A204.1 (cell line): Measurements from ENCODE around the gene POLR1A.

Experiments
- FAIRE-seq: peaks from 2 replicates; lab custom pipeline; 2012; peaks lifted over from hg19 to GRCh38; lab: Jason Lieb, UNC

The POLR1A gene

GRCh38 chr2:86037795-86038192, 67.9 kb downstream of the POLR1A start:
- FAIRE-seq, result no peak

- FAIRE-seq, result no peak
Observed at GRCh38 chr2:86037141-86037794, 68.4 kb downstream of the POLR1A start.

GRCh38 chr2:86036669-86037138, 69.0 kb downstream of the POLR1A start:
- no peak for FAIRE-seq

- FAIRE-seq, result no peak
Observed at GRCh38 chr2:86035883-86036668, 69.6 kb downstream of the POLR1A start.

GRCh38 chr2:86035376-86035882, 70.3 kb downstream of the POLR1A start:
- FAIRE-seq, result no peak

GRCh38 chr2:86033751-86034692, 71.7 kb downstream of the POLR1A start:
- FAIRE-seq, result no peak

- FAIRE-seq, result no peak
Observed at GRCh38 chr2:86032861-86033595, 72.7 kb downstream of the POLR1A start.

- FAIRE-seq, result no peak
Observed at GRCh38 chr2:86031606-86032005, 74.1 kb downstream of the POLR1A start.

GRCh38 chr2:86031151-86031550, 74.5 kb downstream of the POLR1A start:
- FAIRE-seq, result no peak

- no peak for FAIRE-seq
Observed at GRCh38 chr2:86029873-86030272, 75.8 kb downstream of the POLR1A start.

- no peak for FAIRE-seq
Observed at GRCh38 chr2:86028766-86029381, 76.8 kb downstream of the POLR1A start.

GRCh38 chr2:86027922-86028765, 77.5 kb downstream of the POLR1A start:
- FAIRE-seq, result no peak

GRCh38 chr2:86027196-86027921, 78.3 kb downstream of the POLR1A start:
- no peak for FAIRE-seq

GRCh38 chr2:86026744-86027065, 79.0 kb downstream of the POLR1A start:
- no peak for FAIRE-seq

- FAIRE-seq, result no peak
Observed at GRCh38 chr2:86025976-86026743, 79.5 kb downstream of the POLR1A start.

GRCh38 chr2:86025229-86025820, 80.4 kb downstream of the POLR1A start:
- FAIRE-seq, result no peak

- FAIRE-seq, result no peak
Observed at GRCh38 chr2:86023366-86023712, 82.3 kb downstream of the POLR1A start.

GRCh38 chr2:86022661-86023365, 82.9 kb downstream of the POLR1A start:
- FAIRE-seq, result no peak
